Hematopoietic multipotent progenitor cell (in vitro differentiated cells): Measurements from ENCODE around the gene ZNF175. TPM values are rescaled to one million over a fixed set of nuclear protein-coding genes. Genes with fewer than 3 reads are reported as not detected.
A peak's percentile ranks its signal among the peaks of the same experiment; 100 is the strongest.

ENCODE experiments used
- DNase-seq, 3 donors: peaks; one replicate each; pipeline ENCODE4 v3.0.0-alpha.2; 2011 to 2015; ENCODE audit warnings: low read depth in 2 of 3, low spot score in 2 of 3
- total RNA-seq: library from RNA; depleted of rRNA; stranded (reverse); fragments of >200 nt; gene quantifications from one replicate; pipeline ENCODE4 v1.2.3, GENCODE V29; 2012

Gene ZNF175
- total RNA-seq, 1 donor: 2.7 TPM

DNA sequence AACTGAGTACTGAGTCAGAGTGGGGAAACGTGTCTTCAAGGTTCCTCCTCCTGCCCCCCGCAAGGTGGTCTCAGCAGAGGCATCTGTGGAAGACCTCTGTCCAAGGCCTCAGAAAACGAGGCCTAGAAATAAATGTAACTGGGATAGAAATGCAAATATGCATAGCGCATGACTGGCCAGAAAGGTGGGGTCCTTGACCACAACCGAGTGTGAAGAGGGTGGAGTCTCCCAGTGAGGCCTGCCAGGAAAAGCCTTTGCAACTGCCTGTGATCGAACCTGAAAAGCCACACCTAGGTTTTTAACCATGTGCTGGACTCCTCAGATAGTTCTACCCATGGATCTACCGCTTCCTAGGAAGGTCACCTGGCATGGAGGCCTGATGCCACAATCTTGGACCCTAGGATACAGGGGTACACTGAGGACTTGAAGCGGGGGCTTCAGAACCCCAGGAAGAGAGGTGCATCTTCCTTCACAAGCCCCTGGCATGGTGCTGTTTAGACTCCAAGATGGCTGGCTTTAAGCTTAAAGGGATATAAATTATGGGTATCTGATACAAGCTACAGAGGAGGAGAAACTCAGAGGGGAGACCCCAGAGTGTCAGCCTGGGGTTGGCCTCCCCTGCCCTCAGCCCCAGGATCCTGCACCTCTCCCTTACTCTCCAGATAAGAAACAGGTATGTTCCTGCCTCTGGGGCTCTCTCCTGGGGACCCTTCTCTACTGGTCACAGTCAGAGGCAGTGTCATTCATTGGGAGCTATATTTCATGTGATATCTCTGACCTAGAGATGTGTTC is 21.4 kb upstream of the ZNF175 start:
- DNase-seq: no peak

DNA sequence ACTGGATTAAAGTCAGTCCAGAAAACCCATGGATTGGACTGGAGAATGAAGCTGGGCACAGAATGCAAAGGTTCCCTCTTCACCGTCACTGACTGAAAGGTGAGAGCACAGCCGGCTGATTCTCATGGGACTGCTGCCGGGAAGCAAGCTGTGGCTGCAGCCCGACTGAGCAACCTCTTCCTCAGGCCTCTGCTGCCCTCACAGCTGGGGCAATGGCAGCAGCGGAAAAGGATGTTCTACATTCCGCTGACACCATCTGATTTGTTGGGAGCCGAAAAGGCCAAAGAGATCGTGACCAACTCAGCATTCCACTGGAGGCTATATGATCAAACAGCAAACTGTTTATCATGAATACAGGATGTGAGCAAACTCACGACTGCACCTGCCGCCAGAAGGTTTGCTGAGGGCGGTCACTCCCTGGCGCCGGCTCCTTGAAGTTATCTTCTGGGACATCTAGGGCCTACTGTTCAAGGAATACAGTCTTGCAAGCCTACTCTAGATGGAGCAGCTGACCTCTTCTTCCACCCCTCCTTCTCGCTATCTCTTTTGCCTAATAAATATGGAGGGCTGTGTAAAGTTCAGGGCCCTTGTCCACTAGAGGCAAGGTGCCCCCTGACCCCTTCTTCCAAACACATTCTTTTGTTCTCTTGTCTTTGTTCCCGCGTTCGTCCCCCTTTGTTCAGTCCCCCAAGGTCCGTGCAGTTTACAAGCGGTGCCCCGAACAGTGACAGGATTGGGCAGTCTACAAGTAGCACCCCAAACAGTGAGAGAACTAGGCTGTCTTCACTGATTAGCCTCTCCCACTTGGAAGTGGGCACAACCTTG is 20.0 kb upstream of the ZNF175 start:
- no peak for DNase-seq

DNA sequence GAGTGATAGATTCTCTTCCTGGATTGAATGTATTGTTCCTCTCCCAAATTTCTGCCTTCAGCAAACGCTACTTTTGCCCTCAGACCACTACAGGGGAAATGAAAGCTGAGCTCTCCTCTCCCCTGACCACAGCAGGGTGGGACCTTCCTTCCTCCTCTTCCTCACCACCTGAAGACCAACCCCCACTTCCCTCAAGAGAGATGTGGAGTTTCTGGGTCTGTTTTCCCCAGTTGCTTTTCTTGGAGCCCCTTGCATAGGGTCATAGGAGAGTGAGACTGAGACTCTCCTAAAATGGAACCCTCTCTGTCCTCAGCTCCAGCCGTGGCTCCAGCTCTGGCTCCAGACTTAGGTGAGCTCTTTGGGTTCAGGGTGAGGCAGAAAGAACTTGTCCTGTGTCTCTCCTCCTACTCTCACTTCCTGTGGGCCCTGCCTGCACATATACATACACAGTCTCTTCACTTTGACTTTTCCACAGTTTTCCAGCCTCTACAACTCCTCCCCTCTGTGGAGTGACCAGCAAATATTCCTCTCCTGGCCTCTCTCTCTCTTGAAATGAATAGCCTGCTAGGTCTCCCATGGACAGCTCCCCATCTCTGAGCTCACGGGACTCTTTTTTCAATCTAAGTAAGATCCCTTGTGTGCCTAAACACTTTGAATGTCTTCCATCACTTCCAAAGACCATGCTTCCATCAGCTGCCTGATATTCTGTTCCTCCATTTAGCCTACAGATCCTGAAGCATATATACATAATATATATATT is 19.2 kb upstream of the ZNF175 start:
- no peak for DNase-seq

DNA sequence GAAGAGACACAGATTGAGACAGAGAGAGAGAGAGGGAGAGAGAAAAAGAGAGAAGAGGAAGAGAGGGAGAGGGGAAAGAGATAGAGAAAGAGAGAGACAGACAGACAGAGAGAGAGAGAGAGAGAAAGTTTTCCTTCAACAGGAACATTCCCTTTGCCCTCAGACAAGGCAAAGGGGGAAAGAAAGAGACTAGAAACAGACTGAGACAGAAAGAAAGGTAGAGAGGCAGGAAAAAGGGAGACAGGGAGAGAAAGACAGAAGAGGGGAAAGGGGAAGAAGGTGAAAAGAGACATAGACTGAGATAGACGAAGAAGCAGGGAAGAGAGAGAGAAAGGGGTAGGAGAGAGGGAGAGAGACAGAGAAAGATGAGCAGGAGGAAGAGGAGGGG is 18.5 kb upstream of the ZNF175 start:
- no peak for DNase-seq

DNA sequence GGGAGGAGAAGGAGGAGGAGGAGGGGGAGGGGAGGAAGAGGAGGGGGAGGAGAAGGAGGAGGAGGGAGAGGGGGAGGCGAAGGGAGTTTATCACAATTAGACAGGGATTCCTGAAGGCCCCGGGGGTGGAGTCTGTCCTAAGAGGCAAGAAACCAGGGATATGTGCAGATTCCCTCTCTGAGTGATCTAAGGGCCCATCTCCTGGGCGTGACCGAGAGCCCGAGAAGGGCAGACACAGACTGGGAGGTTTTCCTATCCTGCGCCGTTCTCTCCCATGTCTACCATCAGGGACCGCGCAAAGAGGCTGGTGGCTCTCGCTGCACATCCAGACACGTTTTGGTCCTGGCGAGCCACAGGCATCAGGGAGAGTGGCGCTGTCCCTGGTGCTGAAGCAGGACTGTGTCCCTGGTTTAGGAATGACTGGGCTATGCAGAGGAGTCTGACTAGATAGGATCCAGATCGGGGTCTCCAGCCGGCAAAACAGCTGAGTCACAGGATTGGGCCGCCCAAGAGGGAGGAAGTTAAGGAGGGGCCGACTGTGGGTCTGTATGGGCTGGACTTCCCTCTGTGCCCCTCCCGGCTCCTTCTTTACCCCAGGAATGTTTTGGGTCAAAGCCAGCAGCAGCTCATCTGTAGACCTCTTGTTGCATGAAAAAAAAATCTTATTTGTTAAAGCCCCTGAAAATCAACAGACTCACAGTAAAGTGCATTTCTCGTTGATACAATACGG is 17.9 kb upstream of the ZNF175 start:
- DNase-seq: peak in 2 of 3 donors; percentile 55 to 58

DNA sequence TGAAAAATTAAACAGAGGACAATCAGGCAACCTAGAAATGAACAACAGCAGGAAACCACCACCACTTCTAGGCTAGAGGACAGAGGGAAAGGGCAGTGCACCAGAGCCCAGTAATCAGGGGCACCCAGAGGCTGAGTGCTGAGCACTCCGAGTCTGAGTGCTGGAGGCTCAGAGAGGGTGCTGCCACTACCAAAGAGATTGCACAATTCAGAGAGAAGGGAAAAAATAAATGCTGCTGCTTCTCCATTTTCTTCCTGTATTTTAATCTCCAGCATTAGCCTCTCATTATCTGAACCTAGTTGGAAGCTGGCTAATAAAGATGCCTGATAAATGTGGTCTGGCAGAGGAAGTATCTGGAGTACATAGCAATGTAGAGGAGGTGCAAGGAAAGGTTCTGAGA is 11.8 kb upstream of the ZNF175 start:
- no peak for DNase-seq

DNA sequence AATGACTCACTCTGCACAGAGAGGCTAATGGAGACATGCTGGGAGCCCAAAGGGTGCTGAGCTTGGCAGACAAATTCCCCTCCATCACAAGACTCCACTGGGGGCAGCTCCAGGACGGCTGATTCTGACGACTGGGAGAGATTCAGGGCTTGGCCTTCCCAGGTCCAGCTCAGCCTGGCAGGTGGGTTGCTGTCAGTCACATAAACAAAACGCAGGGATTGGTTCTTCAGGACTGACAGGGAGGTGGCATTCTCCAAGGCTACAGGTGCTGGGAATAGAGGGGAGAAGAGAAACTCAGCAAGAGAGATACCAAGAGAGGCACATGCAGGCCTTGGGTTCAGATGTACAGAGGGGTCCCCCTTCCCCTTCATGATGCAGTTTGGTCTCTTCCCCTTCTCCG is 10.7 kb upstream of the ZNF175 start:
- DNase-seq: no peak

DNA sequence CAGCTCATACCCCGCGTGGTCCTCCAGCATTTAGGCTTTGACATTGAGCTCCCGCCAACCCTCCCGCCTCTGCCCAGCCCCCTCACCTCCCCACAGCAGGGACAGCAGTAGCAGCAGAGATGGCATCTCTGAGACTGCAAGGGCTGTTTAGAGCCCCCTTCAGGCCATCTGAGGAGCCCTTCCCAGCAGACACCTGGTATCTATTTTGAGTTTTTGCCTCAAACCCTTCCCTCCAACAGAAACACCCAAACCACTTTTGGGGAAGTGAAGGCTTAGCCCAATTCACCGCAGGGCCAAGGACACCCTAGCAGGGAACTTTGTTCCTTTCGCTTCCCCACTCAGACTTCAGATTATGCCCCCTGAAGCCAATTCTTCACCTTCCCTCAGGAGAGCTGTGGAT is 6.3 kb upstream of the ZNF175 start:
- peak in 2 of 3 donors; percentile 52 to 79 for DNase-seq

DNA sequence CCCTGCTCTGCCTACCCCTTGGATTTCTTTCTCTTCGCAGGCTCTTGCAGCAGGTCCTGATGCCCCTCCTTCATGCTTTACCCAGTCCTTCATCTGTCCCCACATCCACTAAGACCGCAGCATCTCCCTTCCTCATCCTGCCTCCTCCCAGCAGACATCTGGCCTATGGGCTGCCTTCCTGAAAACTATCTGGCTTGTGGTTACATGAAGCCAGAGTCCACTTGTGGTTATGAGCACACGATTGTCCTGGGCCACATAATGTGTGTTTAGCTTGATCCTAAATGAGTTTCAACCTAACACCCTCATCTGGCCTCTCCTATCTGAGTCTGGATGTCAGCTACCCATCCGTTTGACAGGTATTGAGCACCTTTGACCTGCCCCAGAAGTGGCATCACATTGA is 5.5 kb upstream of the ZNF175 start:
- DNase-seq: peak in 1 of 3 donors; percentile 14

DNA sequence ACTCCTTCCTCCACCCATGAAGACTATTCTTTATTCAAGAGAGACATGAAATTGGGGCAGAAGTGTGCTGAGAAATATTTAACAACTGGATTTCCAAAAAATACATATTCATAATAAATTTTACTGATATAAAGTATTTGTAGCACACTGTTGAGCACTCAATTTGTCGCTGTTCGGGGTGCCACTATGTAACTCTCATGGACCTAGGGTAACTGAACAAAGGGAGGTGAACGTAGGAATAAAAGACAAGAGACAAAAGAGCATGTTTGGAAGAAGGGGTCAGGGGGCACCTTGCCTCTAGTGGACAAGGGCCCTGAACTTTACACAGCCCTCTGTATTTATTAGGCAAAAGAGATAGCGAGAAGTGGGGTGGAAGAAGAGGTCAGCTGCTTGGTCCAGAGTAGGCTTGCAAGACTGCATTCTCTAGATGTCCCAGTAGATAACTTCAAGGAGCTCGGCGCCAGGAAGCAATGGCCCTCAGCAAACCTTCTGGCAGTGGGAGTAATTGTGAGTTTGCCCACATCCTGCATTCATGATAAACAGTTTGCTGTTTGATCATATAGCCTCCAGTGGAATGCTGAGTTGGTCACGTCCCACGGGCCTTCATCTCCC is 4.5 kb upstream of the ZNF175 start:
- DNase-seq: no peak

DNA sequence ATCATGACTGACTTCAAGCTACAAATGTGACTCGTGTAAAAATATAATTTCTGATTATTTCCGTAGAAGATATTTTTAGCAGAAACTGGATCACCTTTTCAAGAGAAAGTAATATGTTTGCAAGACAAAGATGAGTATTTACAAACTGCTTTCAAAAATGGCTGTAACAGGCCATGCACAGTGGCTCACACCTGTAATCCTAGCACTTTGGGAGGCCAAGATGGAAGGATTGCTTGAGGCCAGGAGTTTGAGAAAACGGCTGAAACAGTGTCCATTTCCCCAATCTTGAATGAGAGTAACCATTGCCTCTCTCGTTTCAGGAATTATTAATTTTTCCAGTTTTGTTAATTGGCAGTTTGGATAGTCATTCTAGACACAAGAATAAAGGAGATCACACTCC is 3.5 kb upstream of the ZNF175 start:
- DNase-seq: no peak

DNA sequence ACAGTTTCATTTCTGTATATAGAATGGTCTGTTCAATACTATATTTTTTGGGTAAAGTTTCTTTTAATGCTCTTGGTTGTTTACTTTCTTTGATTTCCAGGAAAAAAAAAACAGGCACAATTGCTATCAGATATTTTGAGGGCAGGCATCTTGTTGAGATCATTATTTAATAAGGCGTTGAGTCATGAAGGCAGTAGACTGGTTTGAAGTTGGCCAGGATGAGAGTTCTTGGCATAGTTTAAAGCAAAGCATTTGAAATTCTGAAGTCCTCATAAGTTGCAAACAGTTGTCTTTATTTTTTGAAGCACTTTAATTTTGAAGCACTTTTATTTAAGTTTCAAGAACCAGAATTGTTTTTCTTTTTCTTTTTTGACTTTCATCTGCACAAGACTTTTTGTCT is 2.6 kb upstream of the ZNF175 start:
- no peak for DNase-seq

DNA sequence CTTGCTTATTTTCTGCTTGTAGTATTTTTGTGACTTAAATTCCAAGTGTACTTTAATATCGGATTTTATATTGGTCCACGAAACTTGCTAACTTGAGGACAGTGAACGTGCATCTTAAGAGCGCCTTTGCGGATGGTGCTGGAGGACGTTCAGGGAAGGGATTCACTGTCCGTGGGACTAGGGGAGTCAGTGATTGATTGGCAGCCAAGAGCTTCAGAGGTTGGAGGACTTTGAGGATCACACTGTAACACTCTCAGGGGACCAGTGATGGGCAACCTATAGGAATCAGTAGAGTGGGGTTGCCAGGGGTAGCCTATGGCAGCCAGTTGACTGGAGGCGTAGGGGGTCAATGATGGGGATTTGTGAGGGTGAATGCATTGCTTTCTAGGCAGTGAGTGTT is 516 bp downstream of the ZNF175 start:
- peak in 1 of 3 donors; percentile 13 for DNase-seq

DNA sequence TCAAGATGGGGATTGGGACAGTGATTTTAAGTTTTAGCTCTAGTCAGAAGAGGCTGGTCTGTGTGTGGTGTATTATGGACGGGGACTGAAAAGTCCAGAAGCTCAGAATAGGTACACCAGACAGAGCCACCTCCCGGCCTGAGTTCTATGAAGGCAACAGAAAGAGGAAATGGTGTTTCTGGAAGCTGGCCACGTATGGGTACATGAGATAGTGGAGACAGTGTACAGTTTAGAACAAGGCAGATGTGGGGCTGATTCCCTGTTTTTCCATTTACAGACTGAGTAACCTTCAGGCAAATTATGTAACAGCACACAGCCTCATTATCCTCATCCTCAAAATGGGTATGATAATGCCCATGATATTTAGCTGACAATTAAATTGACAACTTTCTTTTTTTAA is 1.3 kb downstream of the ZNF175 start:
- DNase-seq: peak in 2 of 3 donors; percentile 49 to 63

DNA sequence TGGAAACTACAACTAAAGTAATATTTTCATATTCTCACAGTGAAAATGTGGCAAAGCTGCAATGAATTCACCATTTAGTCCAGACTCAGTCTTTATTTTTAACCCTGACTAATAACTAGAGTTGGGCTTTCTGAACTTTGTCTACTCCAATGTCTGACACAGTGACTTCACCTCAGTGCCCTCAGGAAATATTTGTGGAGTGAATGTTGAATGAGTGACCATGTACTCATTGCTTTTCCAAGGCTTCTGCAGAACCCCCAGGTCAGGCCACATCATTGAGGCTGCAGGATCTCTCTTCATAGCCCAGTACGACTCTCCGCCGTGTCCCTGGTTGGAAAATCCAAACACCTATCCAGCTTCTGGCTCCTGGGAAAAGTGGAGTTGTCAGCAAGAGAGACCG is 1.8 kb downstream of the ZNF175 start:
- no peak for DNase-seq

DNA sequence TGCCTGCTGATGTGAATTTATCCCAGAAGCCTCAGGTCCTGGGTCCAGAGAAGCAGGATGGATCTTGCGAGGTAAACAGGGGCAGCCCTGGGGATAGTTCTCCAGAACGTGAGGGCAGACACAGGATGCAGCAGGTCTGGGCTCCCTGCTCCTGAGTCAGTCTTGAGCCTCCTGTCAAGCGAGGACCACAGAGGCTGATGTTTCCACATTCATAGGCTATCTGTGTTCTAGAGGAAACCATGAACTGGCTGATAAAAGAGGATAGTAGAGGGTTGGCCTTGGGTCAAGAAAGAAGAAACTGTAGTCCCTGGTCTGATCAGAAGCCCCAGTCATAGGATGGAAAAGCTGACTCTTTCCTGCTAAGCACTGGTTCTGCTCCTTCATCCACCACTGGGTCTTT is 2.2 kb downstream of the ZNF175 start:
- peak in 1 of 3 donors; percentile 11 for DNase-seq

DNA sequence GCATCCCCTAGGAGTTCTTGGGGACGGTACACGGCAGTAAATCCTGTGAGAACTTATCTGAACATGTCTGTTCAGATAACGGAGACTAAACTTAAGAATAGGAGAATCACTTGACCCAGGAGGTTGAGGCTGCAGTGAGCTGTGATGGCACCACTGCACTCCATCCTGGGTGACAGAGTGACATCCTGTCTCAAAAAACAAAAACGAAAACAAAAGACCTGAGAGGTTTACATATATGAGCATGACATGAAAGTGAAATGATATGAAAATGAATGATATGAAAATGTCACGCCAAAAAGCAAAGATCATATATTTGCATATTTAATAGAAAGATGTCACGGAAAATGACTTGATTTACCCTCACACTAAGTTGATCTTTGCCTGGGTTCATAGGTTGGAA is 5.8 kb downstream of the ZNF175 start:
- no peak for DNase-seq

DNA sequence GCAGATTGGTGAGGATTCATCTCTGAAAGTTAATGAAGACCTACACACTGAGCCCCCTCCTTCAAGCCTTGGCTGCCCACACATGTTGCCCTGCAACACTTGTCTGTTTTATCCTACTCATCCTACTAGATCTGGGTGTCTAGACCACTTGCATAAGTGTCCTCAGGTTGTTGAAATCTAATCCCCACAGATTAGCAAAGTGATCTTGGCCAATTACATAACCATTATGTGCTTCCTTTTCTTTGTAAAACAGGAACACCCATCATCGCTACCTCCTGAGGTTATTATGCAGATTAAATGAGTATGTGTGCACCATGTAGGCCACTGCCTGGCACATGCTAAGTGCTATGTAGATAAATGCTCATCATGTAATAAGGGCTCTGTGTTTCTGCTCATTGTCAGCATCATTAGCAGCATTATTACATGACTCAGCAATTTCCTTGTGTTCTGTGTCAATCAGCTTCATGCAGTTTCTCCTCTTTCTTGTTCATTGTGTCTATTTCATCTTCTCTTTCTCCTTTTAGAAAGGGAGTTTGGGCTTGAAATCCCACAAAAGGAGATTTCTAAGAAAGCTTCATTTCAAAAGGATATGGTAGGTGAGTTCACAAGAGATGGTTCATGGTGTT is 15.1 kb downstream of the ZNF175 start:
- no peak for DNase-seq

DNA sequence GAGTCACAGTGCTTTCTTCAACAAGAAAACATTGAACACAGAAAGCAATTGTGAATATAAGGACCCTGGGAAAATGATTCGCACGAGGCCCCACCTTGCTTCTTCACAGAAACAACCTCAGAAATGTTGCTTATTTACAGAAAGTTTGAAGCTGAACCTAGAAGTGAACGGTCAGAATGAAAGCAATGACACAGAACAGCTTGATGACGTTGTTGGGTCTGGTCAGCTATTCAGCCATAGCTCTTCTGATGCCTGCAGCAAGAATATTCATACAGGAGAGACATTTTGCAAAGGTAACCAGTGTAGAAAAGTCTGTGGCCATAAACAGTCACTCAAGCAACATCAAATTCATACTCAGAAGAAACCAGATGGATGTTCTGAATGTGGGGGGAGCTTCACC is 15.7 kb downstream of the ZNF175 start:
- DNase-seq: no peak
